ENCODE results near the gene PKP2.

The PKP2 gene

DNA sequence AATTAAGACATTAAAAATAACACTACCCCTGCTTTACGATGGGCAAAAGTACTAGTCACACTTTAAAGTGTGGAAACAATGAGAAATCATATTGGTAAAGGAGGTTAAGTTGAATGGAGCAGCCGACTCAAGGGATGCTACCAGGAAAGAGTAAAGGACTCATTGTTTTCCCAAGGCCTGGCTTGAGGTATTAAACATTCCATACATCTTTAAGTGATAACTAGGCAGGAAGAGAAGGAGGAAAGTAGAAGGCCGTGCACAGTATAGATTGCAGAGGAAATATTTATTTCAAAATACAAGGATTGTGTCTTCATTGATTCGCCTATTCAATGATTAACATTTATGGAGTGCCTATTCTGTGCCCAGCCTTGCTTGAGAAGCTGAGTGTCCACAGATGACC lies 120.3 kb downstream of the PKP2 start:
- no peaks in the 10 kb centered on the region for H3K36me3 ChIP-seq (ENCODE audit: insufficient read depth, low read length)
- H3K9ac ChIP-seq (ENCODE audit: low read length) = no peak overlapping the region
- H3K9me3 ChIP-seq (ENCODE audit: low read length) = no peaks in the 10 kb centered on the region
- H4K20me1 ChIP-seq (ENCODE audit: insufficient read depth, low read length) = no peaks in the 10 kb centered on the region
- no peak overlapping the region for H3K27ac ChIP-seq (ENCODE audit: low read depth, low read length, poor library complexity, severe bottlenecking)
- H3K9me2 ChIP-seq (ENCODE audit: low read depth, low read length) = no peaks in the 10 kb centered on the region
- H3K27me3 ChIP-seq (ENCODE audit: insufficient read depth, low read length) = peaks cover 4% of the 10 kb centered on the region; the same call in 1 of the 2 replicates
- no peak overlapping the region for H2AFZ ChIP-seq (ENCODE audit: low read length)
- no peak overlapping the region for H3K4me3 ChIP-seq (ENCODE audit: low read depth, low read length, poor library complexity, severe bottlenecking)
- no peaks in the 10 kb centered on the region for H3K79me2 ChIP-seq (ENCODE audit: insufficient read depth, low read length)
- TF ChIP-seq EZH2 (IDR thresholded peaks at IDR 0.05; ENCODE audit: borderline replicate concordance, low read length) (no peak), CTCF (IDR thresholded peaks at IDR 0.05; ENCODE audit: low read length) (no peak)
- no peaks in the 10 kb centered on the region for H3K4me1 ChIP-seq (ENCODE audit: insufficient read depth, low read length, severe bottlenecking)
- no peaks in the 10 kb centered on the region for H3F3A ChIP-seq (ENCODE audit: insufficient read depth, low read length)
- no peak overlapping the region for H3K4me2 ChIP-seq (ENCODE audit: low read length)

DNA sequence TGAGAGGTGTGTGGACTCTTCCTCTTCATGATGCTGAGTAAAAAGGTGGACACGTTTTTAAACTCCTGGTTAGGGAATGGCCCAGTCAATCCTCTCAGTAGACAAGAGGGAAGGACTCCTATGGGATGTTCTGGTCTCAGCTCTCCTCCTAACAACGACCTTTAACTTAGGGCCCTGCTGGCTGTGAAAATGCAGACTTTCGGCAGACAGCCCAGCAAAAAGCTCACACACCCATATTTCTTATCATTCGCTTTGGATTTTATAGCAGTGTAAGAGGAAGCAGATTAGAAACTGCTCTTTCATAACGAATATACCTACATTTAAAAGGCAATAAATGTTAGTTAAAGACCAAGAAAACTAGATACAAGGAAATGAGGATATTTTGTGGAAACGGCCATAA lies 122.9 kb downstream of the PKP2 start:
- Histone ChIP-seq H3K27me3 (ENCODE audit: insufficient read depth, low read length) (no peaks in the 10 kb centered on the region), H3K4me2 (ENCODE audit: low read length) (no peak overlapping the region), H3K36me3 (ENCODE audit: insufficient read depth, low read length) (no peaks in the 10 kb centered on the region), H3K9ac (ENCODE audit: low read length) (no peak overlapping the region), H3K79me2 (ENCODE audit: insufficient read depth, low read length) (no peaks in the 10 kb centered on the region), H4K20me1 (ENCODE audit: insufficient read depth, low read length) (no peaks in the 10 kb centered on the region), H3K4me1 (ENCODE audit: insufficient read depth, low read length, severe bottlenecking) (no peaks in the 10 kb centered on the region), H2AFZ (ENCODE audit: low read length) (no peak overlapping the region), H3F3A (ENCODE audit: insufficient read depth, low read length) (no peaks in the 10 kb centered on the region), H3K27ac (ENCODE audit: low read depth, low read length, poor library complexity, severe bottlenecking) (no peak overlapping the region), H3K9me2 (ENCODE audit: low read depth, low read length) (no peaks in the 10 kb centered on the region), H3K4me3 (ENCODE audit: low read depth, low read length, poor library complexity, severe bottlenecking) (no peak overlapping the region), H3K9me3 (ENCODE audit: low read length) (no peaks in the 10 kb centered on the region)
- TF ChIP-seq CTCF (IDR thresholded peaks at IDR 0.05; ENCODE audit: low read length) (no peak), EZH2 (IDR thresholded peaks at IDR 0.05; ENCODE audit: borderline replicate concordance, low read length) (no peak)

GRCh38 chr12:32770141-32770540 lies 126.4 kb downstream of the PKP2 start:
- no peaks in the 10 kb centered on the region for H3K79me2 ChIP-seq (ENCODE audit: insufficient read depth, low read length)
- no peaks in the 10 kb centered on the region for H3K27me3 ChIP-seq (ENCODE audit: insufficient read depth, low read length)
- H3K4me1 ChIP-seq (ENCODE audit: insufficient read depth, low read length, severe bottlenecking) = no peaks in the 10 kb centered on the region
- no peaks in the 10 kb centered on the region for H3K9me2 ChIP-seq (ENCODE audit: low read depth, low read length)
- no peaks in the 10 kb centered on the region for H4K20me1 ChIP-seq (ENCODE audit: insufficient read depth, low read length)
- H2AFZ ChIP-seq (ENCODE audit: low read length) = no peak overlapping the region
- H3K36me3 ChIP-seq (ENCODE audit: insufficient read depth, low read length) = no peaks in the 10 kb centered on the region
- no peak overlapping the region for H3K4me2 ChIP-seq (ENCODE audit: low read length)
- no peaks in the 10 kb centered on the region for H3F3A ChIP-seq (ENCODE audit: insufficient read depth, low read length)
- no peak overlapping the region for H3K4me3 ChIP-seq (ENCODE audit: low read depth, low read length, poor library complexity, severe bottlenecking)
- no peak overlapping the region for H3K9ac ChIP-seq (ENCODE audit: low read length)
- TF ChIP-seq EZH2 (IDR thresholded peaks at IDR 0.05; ENCODE audit: borderline replicate concordance, low read length) (no peak), CTCF (IDR thresholded peaks at IDR 0.05; ENCODE audit: low read length) (no peak)
- no peak overlapping the region for H3K27ac ChIP-seq (ENCODE audit: low read depth, low read length, poor library complexity, severe bottlenecking)
- H3K9me3 ChIP-seq (ENCODE audit: low read length) = no peaks in the 10 kb centered on the region
